Esophagus squamous epithelium (tissue), 4 donors: ENCODE data around the gene MICU2.

ENCODE experiments used
- CTCF ChIP-seq, 6 experiments: fragments of 450-650 bp in 4 of 6; fragments of 200-600 bp in 2 of 6; sonication (generic) in 2 of 6; IDR thresholded peaks; one replicate each; pipeline ENCODE4 v1.5.1; 2016 to 2019; ENCODE audit warnings: antibody characterized with exemption in 6 of 6, mild to moderate bottlenecking in 4 of 6, moderate library complexity in 4 of 6
- POLR2A ChIP-seq, 4 donors: fragments of 450-650 bp; IDR thresholded peaks; one replicate each; pipeline ENCODE4 v1.6.1; 2017; ENCODE audit warnings: antibody characterized with exemption in 4 of 4, mild to moderate bottlenecking in 4 of 4, moderate library complexity in 3 of 4

- TF ChIP-seq CTCF (IDR thresholded peaks at IDR 0.05) (no peak), POLR2A (IDR thresholded peaks at IDR 0.05) (no peak)
Measured at GRCh38 chr13:21445759-21446158, 158.2 kb downstream of the MICU2 start.
